Activated gamma-delta T cell treated with anti-CD3 and anti-CD28 coated beads, Interleukin-2, amount 50 U/mL, for 16 hours (primary cell): ENCODE results near the gene PGA4.
A peak's percentile ranks its signal among the peaks of the same experiment; 100 is the strongest.
"Not testable (repeated sequence)": the region's sequence is repeated elsewhere in the genome, so short reads cannot be mapped to it uniquely, and the experiment has no call there.

ENCODE experiments used
- DNase-seq: peaks from one replicate; pipeline ENCODE4 v3.0.0-alpha.2; 2020; ENCODE audit warnings: low read depth

PGA4 gene

DNA sequence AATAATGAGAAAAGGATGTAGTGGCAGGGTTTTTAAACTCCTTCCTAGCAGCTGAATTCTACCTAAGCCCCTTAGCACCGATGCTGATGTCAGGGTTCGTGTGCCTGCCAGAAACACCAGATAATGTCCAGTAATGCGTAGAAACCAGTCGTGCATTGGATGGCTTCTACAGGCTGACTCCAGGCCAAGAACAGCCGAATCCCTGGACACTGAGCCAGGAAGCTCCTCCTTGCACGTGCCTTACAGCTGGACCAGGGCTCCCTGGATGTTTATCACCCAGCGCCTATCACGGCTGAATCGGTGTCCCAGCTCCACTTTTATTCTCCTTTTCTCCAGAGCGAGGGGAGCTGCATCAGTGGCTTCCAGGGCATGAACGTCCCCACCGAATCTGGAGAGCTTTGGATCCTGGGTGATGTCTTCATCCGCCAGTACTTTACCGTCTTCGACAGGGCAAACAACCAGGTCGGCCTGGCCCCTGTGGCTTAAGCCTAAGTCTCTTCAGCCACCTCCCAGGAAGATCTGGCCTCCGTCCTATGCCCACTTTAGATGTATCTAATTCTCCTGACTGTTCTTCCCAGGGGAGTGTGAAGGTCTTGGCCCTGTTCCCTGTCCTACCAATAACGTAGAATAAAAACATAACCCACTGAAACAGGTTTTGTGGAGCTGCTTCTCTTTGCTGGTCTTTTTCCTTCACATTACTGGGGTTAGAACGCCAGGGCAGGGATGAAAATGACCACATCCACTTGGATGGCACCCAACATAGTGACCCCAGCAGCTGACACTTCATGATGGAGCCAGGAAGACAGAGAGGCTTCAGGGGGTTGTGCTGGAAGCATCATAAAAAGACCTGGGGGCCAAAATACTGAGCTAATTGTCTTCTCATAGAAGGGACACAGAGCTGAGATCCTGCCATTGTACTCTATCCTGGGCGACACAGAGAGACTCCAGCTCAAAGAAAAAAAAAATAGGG lies 28.9 kb downstream of the PGA4 start:
- DNase-seq: not testable (repeated sequence)

DNA sequence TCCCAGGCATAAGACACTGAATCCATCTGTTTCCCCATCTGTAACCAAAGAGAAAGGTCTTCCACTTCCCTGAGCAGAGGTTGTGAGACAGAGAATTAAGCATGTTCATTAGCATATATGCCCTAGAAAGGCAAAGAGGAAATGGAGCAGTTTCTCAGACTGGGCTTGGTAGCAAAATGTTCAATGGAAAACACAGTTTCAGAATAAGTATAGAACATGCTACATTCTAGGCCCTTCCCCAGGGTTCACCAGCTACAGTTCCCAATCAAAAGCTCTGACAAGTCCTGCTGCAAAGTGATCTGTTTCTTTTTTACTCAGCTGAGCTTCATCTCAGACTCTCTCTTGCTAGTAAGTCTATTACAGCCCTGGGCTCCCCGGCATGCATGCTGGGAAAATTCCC lies 30.2 kb downstream of the PGA4 start:
- not testable (repeated sequence) for DNase-seq

DNA sequence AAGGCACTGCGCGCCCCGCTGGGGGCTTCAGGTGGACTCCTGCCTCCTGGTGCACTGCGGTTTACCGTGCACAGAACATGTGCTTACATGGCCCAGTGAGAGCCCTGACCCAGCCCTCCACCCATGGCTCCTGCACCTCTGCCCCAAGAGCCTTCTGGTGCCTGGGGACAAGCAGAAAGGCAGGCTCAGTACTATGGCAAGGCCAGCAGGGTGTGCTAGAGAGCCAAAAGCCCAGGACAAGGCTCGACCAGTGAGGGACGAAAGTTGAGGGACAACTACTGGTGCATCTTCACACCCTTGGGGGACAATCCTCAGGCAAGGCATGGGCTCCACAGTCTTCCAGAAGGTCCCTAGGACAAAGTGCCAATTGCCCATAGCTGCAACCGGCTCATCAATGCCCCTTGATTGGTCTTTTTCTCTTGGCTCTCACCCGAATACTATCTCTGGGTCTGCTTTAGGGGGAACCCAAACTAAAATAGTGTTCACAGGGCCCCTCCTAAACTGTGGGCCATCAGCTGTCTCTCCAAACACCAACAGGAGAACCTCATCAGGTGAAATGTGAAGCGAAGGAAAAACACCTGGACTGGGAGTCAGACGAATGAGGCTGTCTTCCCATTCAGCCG lies 32.4 kb downstream of the PGA4 start:
- DNase-seq: peak; percentile 34

DNA sequence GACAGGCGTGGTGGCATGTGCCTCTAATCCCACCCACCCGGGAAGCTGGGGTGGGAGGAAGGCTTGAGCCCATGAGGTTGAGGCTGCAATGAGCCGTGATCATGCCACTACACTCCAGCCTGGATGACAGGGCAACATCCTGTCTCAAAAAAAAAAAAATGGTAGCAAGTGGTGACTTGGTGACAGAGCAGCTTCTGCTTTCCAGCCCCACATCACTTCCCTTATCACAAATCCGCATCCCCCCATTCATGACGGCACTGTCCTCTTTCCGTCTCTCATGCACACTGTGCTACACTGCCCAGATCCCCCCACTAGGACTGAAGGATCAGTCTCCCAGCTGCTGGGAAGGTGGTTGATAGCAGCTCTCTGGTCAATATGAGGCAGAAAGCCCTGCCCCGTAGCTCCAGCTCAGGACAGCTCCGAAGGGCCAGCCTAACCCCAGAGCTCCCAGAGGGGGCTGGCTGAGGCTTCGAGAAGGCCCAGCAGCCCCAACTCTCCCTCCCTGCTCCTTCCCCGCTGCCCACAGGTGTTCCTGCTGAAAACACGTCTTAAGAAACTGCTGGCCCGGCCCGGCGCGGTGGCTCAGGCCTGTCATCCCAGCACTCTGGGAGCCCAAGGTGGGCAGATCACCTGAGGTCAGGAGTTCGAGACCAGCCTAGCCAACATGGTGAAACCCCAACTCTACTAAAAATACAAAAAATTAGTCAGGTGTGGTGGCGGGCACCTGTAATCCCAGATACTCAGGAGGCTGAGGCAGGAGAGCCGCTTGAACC lies 34.7 kb downstream of the PGA4 start:
- no peak for DNase-seq

DNA sequence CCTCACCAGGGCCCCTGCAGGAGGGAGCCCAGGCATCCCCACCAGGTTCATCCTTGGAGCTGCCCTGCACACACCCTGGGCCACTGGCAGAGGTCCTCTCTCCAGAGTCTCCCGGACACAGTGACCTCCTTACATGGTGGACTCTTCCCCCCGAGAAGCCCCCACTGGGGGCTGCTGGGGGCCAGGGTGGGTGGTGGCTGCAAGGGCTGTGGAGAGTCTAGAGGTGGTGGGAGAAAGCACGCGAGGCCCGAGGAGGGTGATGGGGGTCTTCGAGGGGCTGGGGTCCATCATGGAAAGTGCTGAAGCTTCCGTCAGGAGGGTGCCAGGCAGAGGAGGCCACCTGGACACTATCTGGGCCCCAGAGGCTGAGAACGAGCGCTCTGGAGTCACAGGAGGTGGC lies 36.4 kb downstream of the PGA4 start:
- DNase-seq: no peak

DNA sequence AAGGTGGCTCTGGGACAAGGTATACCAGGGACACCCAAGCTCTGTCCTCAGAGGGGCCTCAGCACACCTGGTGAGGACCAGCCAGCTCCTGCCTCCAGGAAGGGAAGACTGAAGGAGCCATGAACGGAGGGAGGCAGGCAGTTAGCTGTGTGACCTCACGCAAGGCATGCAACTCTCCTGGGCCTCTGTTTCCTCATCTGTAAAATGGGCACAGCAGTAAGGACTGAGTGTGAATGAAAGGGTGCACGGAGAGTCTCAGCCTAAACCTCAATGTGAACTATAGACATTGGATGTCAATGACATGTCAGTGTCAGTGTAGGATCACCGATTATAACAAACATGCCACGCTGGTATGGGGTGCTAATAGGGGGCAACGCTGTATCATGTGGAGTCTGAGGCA lies 37.2 kb downstream of the PGA4 start:
- no peak for DNase-seq

DNA sequence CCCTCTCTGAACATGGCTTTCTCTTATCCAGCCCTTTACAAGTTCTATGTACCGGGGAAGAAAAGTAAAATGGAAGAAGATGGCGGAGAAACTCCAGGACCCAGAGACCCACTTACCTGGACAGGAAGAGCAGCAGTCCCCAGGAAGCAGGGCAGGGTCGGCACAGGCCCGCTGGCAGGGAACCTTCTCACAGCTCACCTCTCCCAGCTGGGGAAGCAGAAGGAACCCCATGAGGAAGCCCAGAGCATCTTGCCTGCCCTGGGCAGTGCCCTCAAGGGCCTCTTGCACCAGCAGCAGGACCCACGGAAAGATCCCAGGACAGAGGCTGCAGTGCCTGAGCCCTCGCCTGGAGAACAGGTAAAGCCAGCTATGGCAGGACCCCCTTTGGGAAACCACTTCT lies 42.2 kb downstream of the PGA4 start:
- no peak for DNase-seq

DNA sequence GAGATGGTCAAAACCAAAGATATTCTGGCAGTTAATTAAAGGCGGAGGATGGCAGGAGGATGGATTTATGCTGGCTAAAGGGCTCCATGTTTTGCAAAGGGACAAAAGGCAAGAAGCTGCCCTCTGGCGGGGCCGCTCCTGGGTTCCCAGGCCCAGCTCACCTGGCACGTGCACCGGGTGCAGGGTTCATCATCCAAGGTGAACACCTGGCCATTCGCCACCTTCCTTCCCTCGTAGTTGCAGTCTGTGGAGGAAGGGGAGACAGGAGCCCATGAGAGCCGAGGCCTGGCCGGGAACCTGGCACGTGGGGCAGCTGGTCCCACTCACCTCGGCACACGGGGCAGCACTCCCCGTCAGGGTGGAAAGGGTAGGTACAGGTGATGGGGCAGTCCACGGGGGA lies 42.6 kb downstream of the PGA4 start:
- no peak for DNase-seq

DNA sequence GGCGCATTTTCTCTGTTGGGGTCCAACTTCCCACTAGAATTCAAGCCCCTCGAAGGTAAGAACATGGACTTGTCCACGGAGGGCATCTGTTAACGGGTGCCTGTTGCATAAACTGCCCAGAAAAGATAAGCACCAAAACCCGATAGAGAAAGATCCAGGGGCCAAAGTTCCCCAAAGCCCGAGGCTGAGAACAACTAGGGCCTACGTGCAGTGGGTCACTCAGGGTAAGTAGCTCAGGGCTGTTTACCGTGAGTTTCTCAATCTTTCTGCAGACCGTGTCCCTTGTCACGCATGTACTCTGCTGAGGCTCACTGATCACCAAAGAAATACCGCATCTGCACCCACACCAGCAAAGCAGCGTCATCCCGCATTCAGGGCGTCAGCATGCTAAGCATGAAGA lies 43.2 kb downstream of the PGA4 start:
- DNase-seq: no peak

DNA sequence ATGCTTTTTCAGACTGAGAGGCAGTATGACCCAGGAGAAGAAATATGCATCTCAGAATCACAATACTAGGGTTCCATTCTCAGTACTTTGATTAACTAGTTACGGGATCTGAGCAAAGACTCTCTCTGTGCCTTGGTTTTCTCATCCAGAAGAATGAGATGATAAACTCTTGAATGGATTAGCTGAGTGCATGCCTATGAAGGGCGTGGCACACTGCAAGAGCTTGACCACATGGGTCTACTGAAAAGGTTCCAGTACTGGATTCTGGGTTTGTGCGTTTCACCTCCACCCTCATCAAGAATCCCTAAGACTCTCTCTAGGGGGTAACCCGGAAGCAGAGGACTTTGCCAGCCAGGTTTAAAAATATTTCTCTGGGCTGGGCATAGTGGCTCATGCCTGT lies 44.5 kb downstream of the PGA4 start:
- DNase-seq: no peak

DNA sequence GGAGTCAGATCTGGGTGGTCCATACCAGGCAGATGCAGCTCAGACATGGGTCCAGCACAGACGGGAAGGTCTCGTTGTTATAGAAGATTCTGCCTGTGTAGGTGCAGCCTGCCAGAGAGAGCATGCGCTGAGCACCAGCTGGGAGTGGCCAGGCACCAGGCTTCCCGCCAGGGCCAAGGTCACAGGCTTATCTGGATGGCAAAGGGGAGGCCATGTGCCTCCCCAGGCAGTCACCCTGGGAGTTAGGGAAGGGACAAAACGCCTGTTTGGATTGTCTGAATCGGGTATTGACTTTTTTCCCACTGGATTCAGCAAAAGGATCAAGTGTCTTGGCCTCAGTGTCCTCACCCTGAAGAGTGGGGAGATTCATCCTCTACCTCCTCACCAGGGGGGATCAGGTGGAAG lies 45.3 kb downstream of the PGA4 start:
- DNase-seq: no peak

DNA sequence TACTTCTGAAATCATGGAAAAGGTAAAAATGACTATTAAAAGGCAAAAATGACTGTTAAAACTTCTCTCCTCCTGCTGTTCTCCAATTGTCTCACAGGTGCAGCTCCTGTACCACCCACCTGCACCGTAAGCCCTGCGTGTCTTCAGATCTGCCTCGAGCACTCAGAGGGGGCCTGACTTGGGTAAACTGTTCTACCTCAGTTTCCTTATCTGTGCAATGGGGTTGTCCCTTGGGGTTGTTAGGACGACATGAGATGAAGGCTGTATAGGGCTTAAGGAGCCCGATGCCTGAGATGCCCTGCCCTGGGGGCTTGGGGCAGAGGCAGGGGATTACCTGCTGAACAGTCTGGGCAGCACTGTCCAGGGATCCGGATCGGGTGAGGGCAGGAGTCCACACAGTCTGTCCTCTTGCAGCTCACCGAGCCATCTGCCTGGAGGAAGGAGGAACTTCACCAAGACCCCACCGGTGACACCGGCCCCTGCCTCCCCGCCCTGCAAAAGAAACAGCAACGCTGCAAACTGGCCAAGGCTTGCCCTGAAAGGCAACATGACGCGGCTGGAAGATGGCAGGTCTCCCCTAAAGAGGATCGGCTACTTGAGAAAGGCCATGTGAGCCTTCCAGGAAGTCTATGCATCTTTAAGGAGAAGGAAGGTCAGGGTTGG lies 46.6 kb downstream of the PGA4 start:
- DNase-seq: no peak

DNA sequence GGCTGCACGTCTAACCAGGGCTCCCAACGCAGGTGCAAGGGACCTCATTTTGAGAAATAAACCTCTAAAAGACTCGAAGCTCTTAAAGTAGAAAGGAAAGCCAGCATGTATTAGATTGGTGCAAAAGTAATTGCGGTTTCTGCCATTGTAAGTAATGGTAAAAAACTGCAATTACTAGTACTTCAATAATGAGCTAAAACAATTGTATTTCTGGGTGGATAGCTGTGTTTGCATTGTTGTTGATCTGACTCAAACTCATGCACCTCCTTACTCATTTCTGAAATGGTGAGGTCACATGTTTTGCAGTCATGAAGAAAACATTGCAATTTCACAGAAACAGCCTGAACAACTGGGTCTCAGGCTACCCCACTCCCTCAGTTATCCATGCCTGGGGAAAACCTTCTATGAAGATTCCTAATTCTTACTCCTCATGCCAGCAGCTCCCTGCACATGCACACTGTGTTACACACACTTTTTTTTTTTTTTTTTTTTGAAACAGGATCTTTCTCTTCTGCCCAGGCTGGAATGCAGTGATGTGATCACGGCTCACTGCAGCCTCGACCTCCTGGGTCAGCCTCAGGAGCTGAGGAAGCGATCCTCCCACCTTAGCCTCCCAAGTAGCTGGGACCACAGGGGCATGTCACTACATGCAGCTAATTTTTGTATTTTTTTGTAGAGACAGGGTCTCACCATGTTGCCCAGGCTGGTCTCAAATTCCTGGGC lies 48.4 kb downstream of the PGA4 start:
- DNase-seq: no peak

DNA sequence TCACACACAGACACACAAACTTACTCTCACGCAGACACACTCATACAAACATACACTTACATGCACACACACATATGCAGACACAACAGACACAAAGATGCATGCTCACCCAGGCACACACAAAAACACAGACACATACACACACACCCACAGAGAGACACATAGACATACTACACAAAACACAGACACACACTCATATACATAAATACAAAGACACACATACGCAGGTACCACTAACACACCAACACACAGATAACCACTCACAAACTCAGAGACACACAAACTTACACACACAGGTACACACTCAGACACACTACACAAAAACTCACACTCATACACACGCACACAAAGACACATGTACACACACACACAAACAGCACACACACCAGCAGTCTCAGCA lies 50.6 kb downstream of the PGA4 start:
- DNase-seq: no peak

DNA sequence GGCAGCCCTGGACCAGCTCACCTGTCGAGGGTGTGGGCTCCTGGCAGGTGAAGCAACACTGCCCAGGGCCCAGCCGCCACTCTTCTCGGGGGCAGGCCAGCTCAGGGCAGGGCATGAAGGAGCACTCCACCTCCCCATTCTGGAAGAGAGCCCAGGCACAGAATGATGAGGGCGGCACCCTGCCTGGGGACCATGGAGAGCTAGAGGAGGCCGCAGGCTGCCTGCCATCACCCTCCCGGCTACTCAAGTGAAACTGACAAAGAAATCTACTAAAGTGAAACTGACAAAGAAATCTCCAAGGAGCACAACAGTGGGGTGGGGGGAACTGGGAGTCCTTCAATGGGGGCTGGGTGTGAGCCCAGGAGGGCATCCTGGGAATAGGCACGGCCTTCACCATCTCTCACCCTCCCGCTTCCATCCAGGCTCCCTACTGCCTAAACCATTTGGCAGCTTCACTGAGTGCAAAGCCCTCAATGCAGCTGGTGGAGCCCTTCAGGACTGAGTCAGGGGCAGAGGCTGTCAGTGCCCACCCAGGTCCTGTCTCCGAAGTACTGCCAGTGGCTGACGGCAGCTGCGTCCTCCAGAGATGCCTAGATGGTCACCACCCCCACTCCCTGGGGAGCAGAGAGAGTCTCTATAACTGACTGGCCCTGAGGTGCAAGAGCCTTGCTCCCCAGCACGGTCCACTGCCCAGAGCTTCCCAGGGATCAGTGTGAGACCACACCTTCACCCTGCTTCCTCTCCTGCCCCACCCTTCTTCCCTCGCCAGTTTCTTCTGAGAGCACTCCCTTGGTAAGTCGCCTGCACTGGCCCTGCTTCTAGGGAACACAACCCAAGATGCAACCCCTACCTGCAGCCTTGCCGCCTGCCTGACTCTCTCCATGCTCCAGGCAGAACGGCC lies 51.3 kb downstream of the PGA4 start:
- DNase-seq: no peak

DNA sequence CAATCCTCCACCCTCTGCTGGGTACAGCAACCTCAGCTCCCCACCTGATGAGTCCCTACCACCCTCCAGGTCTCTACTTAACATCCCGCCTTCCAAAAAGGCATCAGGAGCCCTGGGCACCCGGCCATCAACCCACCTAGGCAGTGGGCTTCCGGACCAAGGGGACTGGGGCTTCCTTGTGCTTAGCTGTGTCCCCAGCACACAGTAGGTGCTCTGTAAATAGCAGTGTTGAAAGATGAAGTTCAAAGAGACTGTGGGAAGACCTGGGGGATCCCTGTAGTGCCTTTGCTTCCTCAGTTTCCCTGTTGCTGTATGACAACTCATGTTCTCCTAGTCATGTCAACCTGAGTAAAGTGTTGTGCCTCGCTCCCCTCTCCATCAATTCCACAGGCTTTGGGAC lies 51.9 kb downstream of the PGA4 start:
- DNase-seq: no peak

DNA sequence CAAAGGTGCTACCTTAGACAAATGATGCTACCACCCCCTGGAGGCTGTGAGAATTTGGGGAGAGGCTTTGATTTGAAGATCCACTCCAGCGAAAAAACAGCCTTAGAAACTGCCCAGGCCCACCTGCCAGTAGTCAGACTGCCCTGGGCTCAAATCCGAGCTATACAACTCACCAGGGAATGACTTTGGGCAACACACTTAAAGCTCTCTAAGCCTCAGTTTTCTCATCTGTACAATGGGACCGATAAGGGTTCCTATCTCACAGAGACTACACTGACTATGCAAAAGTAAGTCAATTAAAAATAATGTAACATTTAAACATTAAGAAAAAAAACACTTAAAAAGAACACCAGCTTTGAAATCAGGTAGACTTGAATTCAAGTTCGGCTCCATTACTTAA lies 53.0 kb downstream of the PGA4 start:
- DNase-seq: no peak

DNA sequence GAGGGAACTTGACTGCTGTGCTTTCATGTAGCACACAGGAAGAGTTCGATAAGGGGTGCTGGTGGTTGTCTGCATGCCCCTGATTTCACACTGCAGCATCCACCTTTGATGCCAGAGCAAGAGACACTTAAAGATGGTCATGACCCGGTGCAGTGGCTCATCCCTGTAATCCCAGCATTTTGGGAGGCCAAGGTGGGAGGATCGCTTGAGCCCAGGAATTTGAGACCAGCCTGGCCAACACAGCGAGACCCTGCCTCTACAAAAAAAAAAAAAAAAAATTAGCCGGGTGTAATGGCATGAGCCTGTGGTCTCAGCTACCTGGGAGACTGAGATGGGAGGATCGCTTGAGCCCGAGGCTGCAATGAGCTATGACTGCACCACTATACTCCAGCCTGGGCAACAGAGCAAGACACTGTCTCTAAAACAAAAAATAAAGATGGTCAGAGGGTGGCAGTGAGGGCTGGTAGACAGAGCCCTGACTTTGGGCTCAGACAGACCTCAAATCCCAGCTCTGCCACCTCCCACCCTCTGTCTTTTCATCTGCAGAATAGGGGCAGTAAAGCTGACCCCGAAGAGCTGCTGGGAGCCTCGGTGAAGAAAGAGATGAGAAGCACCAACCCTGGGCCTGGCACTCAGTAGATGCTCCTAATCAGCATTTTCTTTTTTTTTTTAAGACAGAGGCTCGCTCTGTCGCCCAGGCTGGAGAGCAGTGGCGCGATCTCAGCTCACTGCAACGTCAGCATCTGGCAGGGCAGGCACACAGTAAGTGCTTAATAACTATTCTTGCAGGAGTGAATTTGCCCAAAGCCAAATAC lies 55.2 kb downstream of the PGA4 start:
- no peak for DNase-seq

DNA sequence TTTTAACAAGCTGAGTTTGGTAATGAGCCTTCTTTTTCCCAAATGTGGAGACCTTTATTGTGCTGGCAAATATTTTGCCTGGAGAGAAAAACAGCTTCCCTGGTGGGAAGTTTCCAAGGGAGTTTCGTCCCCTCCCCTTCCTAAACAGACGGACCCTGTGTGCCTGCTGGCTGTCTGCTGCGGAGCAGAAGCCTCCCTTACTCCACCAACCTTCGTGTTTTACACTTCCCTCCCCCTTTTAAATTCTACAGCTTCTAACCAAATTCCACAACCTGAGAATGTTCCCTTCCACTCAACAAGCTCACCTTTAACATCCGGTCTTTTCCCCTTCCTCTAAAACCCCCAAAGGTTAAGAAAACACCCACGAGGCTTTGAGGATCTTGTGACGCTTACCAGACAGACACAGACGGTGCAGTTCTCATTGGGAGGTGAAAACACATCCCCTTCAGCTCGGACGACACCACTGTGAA lies 55.9 kb downstream of the PGA4 start:
- DNase-seq: no peak
